Transverse colon (tissue), 4 donors: ENCODE results near the gene COL4A1.
A peak's percentile ranks its signal among the peaks of the same experiment; 100 is the strongest.

Experiments used
- POLR2AphosphoS5 ChIP-seq, 3 donors: sonication (generic); formaldehyde crosslinking; IDR thresholded peaks; one replicate each; pipeline ENCODE4 v1.6.1; 2016; ENCODE audit warnings: antibody characterized with exemption in 3 of 3
- TF ChIP-seq, protein P1 (sequence below), 5 experiments: fragments of 200-600 bp in 3 of 5; fragments of 450-650 bp in 2 of 5; sonication (generic) in 3 of 5; IDR thresholded peaks; 1 replicate in 2 of 5; 2 replicates in 3 of 5; pipeline ENCODE4 v1.5.1; 2016 to 2017; ENCODE audit warnings: antibody characterized with exemption in 5 of 5, inconsistent platforms in 3 of 5, mild to moderate bottlenecking in 2 of 5, moderate library complexity in 1 of 5

DNA sequence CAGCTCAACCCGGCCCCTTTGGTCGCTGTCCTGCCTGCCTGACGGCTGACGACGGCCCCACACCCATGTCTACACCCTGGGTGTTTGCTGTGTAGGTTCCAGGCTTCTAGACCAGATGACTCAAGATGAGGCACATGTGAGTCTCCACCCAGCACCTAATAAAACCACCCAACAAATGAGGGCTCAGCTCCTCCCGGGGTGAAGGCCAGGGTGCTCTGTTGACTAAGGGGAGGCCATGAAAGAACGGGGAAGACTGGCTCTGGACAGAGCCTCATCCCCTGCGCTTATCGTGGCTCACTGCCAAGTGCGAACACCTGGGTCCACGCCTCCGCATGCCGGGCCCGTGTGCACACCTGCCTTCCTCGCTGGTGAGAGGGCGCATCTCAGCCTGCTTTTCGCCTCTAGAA lies 39.7 kb upstream of the COL4A1 start:
- TF ChIP-seq, protein P1, sequence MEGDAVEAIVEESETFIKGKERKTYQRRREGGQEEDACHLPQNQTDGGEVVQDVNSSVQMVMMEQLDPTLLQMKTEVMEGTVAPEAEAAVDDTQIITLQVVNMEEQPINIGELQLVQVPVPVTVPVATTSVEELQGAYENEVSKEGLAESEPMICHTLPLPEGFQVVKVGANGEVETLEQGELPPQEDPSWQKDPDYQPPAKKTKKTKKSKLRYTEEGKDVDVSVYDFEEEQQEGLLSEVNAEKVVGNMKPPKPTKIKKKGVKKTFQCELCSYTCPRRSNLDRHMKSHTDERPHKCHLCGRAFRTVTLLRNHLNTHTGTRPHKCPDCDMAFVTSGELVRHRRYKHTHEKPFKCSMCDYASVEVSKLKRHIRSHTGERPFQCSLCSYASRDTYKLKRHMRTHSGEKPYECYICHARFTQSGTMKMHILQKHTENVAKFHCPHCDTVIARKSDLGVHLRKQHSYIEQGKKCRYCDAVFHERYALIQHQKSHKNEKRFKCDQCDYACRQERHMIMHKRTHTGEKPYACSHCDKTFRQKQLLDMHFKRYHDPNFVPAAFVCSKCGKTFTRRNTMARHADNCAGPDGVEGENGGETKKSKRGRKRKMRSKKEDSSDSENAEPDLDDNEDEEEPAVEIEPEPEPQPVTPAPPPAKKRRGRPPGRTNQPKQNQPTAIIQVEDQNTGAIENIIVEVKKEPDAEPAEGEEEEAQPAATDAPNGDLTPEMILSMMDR (IDR thresholded peaks at IDR 0.05) = no peak
- peak in 2 of 3 donors; percentile 69 to 72 for TF ChIP-seq POLR2AphosphoS5 (IDR thresholded peaks at IDR 0.05)
